ENCODE data around the gene YIPF3.
A peak's percentile ranks its signal among the peaks of the same experiment; 100 is the strongest.
"Not testable (repeated sequence)": the region's sequence is repeated elsewhere in the genome, so short reads cannot be mapped to it uniquely, and the experiment has no call there.

The YIPF3 gene

GRCh38 chr6:43516697-43517504 lies at the start of gene YIPF3, which contains the start of gene POLR1C:
Gene YIPF3 (minus strand): TSS chr6:43516926. CDS start chr6:43516807, 119 bp downstream.
Gene POLR1C (plus strand): TSS chr6:43517089. CDS start chr6:43517110, 21 bp downstream.
- FAIRE-seq (peak; percentile 96), DNase-seq (ENCODE audit: extremely low spot score, insufficient read length, low read depth) (peak; percentile 96)

DNA sequence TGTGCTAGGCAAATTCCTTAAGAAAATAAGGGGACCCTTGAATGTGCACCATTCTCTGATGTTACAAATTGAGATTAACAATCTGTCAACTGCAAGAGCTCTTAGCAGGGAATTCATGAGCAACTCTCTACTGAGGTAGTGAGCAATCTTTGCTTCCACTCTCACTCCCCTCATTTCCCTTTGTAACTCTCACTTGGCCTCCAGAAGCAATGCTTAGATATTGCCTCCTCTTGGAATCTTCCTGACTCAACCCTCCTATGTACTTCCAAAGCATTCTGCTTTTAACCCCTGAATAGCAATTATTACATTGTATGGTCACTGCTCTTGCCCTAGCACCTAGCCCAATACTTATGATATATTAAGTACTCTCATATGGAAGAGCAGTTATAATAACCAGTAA lies 42.6 kb upstream of the YIPF3 start:
- no peak for FAIRE-seq
- no peak for DNase-seq (ENCODE audit: extremely low spot score, insufficient read length, low read depth)

GRCh38 chr6:43557620-43558019 lies 40.9 kb upstream of the YIPF3 start:
- FAIRE-seq = not testable (repeated sequence)

DNA sequence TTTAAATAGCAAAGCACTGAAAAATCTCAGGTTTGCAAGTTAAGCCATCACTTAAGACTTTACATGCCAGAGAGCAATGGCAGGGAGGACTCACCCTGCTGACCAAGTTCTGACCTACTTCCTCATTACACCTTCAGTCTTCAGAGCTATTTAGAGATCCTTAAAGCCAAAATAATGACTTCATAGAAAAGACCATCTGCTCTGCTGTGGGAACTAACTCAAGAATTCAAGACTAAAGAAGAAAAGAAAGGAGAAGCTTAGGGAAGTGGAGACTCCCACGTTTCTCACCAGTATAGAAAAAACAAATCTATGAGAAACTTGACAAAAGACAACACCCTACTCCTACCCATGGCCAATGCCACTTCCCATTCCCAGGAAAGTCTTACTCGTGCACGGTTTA lies 30.5 kb upstream of the YIPF3 start:
- peak; percentile 60 for FAIRE-seq
- no peak for DNase-seq (ENCODE audit: extremely low spot score, insufficient read length, low read depth)

More at GRCh38 chr6:43557620-43558019, 40.9 kb upstream of the YIPF3 start:
- not testable (repeated sequence) for DNase-seq (ENCODE audit: extremely low spot score, insufficient read length, low read depth)

- DNase-seq (ENCODE audit: extremely low spot score, insufficient read length, low read depth) = no peak
- no peak for FAIRE-seq
These were observed 27.7 kb upstream of the YIPF3 start for GRCh38 chr6:43544461-43544860.

DNA sequence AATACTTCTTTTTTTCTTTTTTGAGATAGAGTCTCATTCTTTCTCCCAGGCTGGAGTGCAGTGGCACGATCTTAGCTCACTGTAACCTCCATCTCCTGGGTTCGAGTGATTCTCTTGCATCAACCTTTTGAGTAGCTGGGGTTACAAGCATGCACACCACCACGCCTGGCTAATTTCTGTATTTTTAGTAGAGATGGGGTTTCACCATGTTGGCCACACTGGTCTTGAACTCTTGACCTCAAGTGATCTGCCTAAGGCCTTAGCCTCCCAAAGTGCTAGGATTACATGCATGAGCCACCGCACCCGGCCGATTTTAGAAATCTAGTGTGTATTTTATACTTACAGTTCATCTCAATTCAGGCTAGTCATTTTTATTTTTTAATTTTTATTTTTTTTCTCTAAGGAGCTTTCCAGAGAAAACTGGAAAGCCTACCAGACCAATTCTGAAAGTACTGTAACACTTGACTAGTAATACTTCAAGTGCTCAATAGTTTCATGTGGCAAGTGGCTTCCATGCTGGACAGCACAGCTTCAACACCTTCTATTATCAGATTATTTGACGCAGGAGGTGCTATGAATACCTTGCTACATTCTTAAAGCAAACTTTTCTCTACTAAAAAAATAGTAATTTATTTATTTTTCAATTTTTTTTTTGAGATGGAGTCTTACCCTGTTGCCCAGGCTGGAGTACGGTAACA lies 25.2 kb upstream of the YIPF3 start:
- FAIRE-seq (peak; percentile 81), DNase-seq (ENCODE audit: extremely low spot score, insufficient read length, low read depth) (peak; percentile 32)

DNA sequence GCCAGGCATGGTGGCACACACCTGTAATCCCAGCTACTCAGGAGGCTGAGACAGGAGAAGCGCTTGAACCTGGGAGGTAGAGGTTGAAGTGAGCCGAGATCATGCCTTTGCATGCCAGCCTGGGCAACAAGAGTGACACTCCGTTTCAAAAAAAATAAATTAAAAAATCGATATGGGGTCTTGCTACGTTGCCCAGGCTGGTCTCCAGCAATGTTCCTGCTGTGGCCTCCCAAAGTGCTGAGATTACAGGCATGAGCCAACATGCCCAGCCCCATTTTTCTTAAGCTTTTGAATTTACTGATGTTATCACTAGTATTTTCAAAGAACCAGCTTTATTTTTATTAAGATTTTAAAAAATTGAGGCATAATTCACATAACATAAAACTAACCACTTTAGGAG lies 23.8 kb upstream of the YIPF3 start:
- DNase-seq (ENCODE audit: extremely low spot score, insufficient read length, low read depth) (no peak), FAIRE-seq (no peak)

- FAIRE-seq = not testable (repeated sequence)
These were observed 22.7 kb upstream of the YIPF3 start for GRCh38 chr6:43539409-43539808.

GRCh38 chr6:43538986-43539385 lies 22.3 kb upstream of the YIPF3 start:
- FAIRE-seq = not testable (repeated sequence)

More at GRCh38 chr6:43539409-43539808, 22.7 kb upstream of the YIPF3 start:
- not testable (repeated sequence) for DNase-seq (ENCODE audit: extremely low spot score, insufficient read length, low read depth)

GRCh38 chr6:43532201-43532600 lies 15.5 kb upstream of the YIPF3 start:
- no peak for FAIRE-seq
- no peak for DNase-seq (ENCODE audit: extremely low spot score, insufficient read length, low read depth)

More at GRCh38 chr6:43538986-43539385, 22.3 kb upstream of the YIPF3 start:
- not testable (repeated sequence) for DNase-seq (ENCODE audit: extremely low spot score, insufficient read length, low read depth)

GRCh38 chr6:43524483-43524961 lies 7.8 kb upstream of the YIPF3 start:
- FAIRE-seq = no peak

DNA sequence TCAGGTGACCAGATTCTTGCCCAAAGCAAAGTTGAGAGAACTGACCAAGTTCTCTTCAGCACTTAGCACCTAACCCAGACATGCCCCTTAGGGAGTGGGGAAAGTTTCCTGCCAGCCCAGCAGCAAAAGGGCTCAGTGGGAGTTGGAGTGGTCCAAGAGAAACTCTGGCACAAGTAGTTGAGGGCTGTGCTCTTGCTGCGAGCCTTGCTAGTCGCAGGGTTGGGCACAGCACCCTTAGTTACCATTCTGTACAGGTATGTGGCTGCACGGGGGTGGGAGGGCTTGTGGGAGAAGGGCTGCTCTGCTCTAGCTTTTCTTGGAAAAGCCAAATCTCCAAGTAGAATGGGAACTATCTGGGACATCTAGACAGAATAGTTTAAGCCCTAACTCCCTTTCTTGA lies 6.6 kb upstream of the YIPF3 start:
- DNase-seq (ENCODE audit: extremely low spot score, insufficient read length, low read depth) (no peak), FAIRE-seq (no peak)

More at GRCh38 chr6:43524483-43524961, 7.8 kb upstream of the YIPF3 start:
- no peak for DNase-seq (ENCODE audit: extremely low spot score, insufficient read length, low read depth)

- FAIRE-seq = no peak
- no peak for DNase-seq (ENCODE audit: extremely low spot score, insufficient read length, low read depth)
These were observed 6.0 kb upstream of the YIPF3 start for GRCh38 chr6:43522547-43523261.

DNA sequence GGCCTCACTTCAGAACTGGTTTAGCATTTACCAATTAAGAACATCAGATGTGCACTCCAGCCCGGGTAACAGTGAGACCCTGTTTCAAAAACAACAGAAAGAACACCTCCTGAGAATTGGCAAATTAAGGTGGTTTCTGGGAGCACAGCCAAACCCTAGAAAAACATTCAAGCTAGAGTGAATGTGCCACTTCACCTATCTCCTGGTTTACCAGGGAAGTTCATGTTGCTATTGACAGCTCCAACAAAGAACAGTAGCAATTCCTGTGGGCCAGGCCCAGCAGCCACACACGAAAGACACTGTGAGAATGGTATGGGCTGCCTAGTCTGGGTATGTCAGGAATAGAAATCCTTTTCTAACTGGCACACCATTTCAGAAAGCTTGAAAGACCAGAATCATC lies 5.1 kb upstream of the YIPF3 start:
- DNase-seq (ENCODE audit: extremely low spot score, insufficient read length, low read depth) (no peak), FAIRE-seq (no peak)

DNA sequence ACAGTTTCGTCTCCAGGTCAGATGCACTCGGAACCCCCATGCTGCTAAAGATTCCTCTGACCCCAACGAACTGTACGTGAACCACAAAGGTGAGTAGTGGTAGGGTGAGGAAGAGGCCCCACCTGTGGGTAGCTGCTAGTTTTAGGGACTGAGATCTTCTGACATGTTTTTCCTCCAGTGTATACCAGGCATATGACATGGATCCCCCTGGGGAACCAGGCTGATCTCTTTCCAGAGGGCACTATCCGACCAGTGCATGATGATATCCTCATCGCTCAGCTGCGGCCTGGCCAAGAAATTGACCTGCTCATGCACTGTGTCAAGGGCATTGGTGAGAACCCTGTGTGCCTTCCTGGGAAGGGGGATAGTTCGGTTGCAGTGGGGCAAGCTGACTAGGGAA lies 3.4 kb upstream of the YIPF3 start:
- DNase-seq (ENCODE audit: extremely low spot score, insufficient read length, low read depth) (no peak), FAIRE-seq (no peak)

DNA sequence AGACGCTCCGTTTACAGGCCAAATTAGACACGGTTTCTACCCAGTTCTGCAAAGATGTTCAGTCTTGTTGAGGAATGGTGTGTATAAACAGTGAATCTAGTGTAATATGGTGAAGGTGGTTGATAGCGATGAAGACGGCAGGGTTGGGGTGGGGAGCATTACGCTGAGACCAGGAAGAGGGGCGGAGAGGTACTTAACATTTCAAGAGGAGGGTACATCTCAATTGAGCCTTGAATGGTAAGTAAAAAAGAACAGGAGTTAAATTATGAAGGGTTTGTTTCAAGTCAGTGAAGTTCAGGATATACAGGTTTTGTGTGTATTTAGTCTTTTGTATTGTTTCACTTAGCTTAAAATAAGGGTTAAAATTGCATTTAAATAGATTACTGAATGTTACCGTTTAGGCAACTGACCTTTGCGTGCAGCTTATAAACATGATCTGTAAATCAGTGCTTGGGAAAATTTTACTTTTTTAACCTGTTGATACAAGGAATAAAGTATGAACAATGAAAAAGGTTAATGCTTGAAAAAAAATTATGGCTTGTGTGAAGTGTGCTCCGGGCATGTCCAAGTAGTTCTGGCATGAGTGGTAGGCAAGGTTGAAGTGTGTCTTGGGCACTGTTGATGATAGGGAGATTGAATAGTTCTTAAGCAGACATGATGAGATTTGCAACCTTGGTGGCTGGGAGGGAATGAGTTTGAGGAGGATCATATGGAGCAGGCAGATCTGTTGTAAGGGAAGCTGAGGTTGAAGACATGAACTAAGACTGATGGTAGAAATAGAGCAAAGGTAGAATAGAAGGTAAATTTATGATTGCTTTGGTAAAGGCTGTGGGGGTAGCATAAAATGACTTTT lies 1.0 kb upstream of the YIPF3 start:
- DNase-seq (ENCODE audit: extremely low spot score, insufficient read length, low read depth) (no peak), FAIRE-seq (no peak)

DNA sequence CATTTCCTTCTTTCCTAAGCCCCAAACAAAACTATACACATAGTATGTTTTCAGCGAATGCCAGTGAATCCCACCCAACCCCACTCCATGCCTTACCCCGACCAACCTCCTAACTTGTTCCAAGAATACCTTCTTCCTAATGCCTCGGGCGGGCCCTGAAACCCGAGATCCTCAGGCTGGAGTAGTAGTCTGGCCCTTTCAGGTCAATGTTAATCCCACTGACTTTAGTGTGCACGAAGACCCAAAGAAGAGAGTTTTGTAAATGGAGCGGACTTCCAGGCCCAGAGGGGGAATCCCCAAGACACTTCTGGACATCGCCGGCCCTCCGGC lies 394 bp downstream of the YIPF3 start:
- no peak for FAIRE-seq
- no peak for DNase-seq (ENCODE audit: extremely low spot score, insufficient read length, low read depth)

- DNase-seq (ENCODE audit: extremely low spot score, insufficient read length, low read depth) (no peak), FAIRE-seq (no peak)
These were observed 918 bp downstream of the YIPF3 start for GRCh38 chr6:43515808-43516207.

GRCh38 chr6:43511824-43512415 lies 4.8 kb downstream of the YIPF3 start:
- no peak for FAIRE-seq

More at GRCh38 chr6:43511824-43512415, 4.8 kb downstream of the YIPF3 start:
- no peak for DNase-seq (ENCODE audit: extremely low spot score, insufficient read length, low read depth)
